Naive thymus-derived CD4-positive, alpha-beta T cell (primary cell): ENCODE measurements around the gene ALKBH1. TPM values are rescaled to one million over a fixed set of nuclear protein-coding genes. Genes with fewer than 3 reads are reported as not detected.
A peak's percentile ranks its signal among the peaks of the same experiment; 100 is the strongest.

Experiments
- ATAC-seq: fragments of 150-1000 bp; cut with Tn5 transposase; 2 replicates; pipeline ENCODE4 v1.10.0; 2021; ENCODE audit warnings: mild to moderate bottlenecking, moderate library complexity
- CTCF ChIA-PET: fragments of 350-600 bp; sonication (Branson Sonifier 250); formaldehyde crosslinking; loops from one replicate; lab custom pipeline; 2021; ENCODE audit warnings: antibody characterized with exemption; lab: Charles Lee
- POLR2A ChIA-PET: fragments of 350-600 bp; sonication (Branson Sonifier 250); formaldehyde crosslinking; loops from one replicate; lab custom pipeline; 2021; ENCODE audit warnings: antibody characterized with exemption, inconsistent platforms; lab: Charles Lee
- DNase-seq, 9 donors: peaks; one replicate each; pipeline versions ENCODE4 v3.0.0 to v3.0.0-alpha.2; 2020 to 2022; ENCODE audit warnings: mixed read lengths in 1 of 9
- H3K27ac ChIP-seq: one replicate; pipeline ENCODE4 v1.7.0; 2013; ENCODE audit warnings: mild to moderate bottlenecking, low read depth, low read length, moderate library complexity
- H3K27me3 ChIP-seq, 2 donors: one replicate each; pipeline ENCODE4 v1.7.0; 2013; ENCODE audit warnings: low read length in 2 of 2, mild to moderate bottlenecking in 2 of 2, moderate library complexity in 2 of 2; ENCODE audit not compliant: control insufficient read depth in 2 of 2, insufficient read depth in 2 of 2
- H3K36me3 ChIP-seq, 3 experiments: 1 replicate in 2 of 3; 2 replicates in 1 of 3; pipeline ENCODE4 v1.7.0; 2013; ENCODE audit warnings: low read length in 3 of 3, mild to moderate bottlenecking in 3 of 3, moderate library complexity in 1 of 3; ENCODE audit not compliant: insufficient read depth in 3 of 3, control insufficient read depth in 2 of 3
- H3K4me1 ChIP-seq, 2 donors: one replicate each; pipeline ENCODE4 v1.7.0; 2013; ENCODE audit warnings: low read length in 2 of 2, mild to moderate bottlenecking in 2 of 2, moderate library complexity in 1 of 2; ENCODE audit not compliant: control insufficient read depth in 2 of 2, insufficient read depth in 2 of 2
- H3K4me3 ChIP-seq: 2 replicates; pipeline ENCODE4 v1.7.0; 2013; ENCODE audit warnings: mild to moderate bottlenecking, low read length
- H3K9me3 ChIP-seq, 3 experiments: 1 replicate in 2 of 3; 2 replicates in 1 of 3; pipeline ENCODE4 v1.7.0; 2013; ENCODE audit warnings: low read length in 3 of 3; ENCODE audit not compliant: control insufficient read depth in 2 of 3
- H3K27ac Mint-ChIP-seq, 9 donors: one replicate each; pipeline ENCODE4 v1.8.0; 2020 to 2022; ENCODE audit warnings: mixed read lengths in 9 of 9, mild to moderate bottlenecking in 8 of 9, moderate library complexity in 5 of 9, inconsistent platforms in 2 of 9
- H3K27me3 Mint-ChIP-seq, 5 donors: one replicate each; pipeline ENCODE4 v1.8.0; 2021 to 2022; ENCODE audit warnings: mixed read lengths in 5 of 5, mild to moderate bottlenecking in 1 of 5
- H3K36me3 Mint-ChIP-seq, 5 donors: one replicate each; pipeline ENCODE4 v1.8.0; 2020 to 2022; ENCODE audit warnings: mixed read lengths in 5 of 5, mild to moderate bottlenecking in 3 of 5, inconsistent platforms in 1 of 5
- H3K4me1 Mint-ChIP-seq, 7 donors: one replicate each; pipeline ENCODE4 v1.8.0; 2020 to 2022; ENCODE audit warnings: mixed read lengths in 7 of 7, mild to moderate bottlenecking in 3 of 7, inconsistent platforms in 1 of 7
- H3K4me3 Mint-ChIP-seq, 10 donors: one replicate each; pipeline ENCODE4 v1.8.0; 2020 to 2022; ENCODE audit warnings: mild to moderate bottlenecking in 10 of 10, mixed read lengths in 10 of 10, moderate library complexity in 6 of 10, inconsistent platforms in 2 of 10
- H3K9me3 Mint-ChIP-seq, 11 donors: one replicate each; pipeline ENCODE4 v1.8.0; 2020 to 2022; ENCODE audit warnings: mixed read lengths in 11 of 11, mild to moderate bottlenecking in 4 of 11, inconsistent platforms in 1 of 11, moderate library complexity in 1 of 11
- intact Hi-C, 2 donors: fragments of 100-400 bp; cut with micrococcal nuclease; formaldehyde crosslinking; loops; one replicate each; pipeline ENCODE4 v1.15.1; 2023
- polyA plus RNA-seq, 2 donors: library from polyadenylated mRNA; unstranded; fragments of 300-500 nt; fragmentation: Illumina TruSeq; gene quantifications; one replicate each; pipeline ENCODE4 v1.2.3, GENCODE V29; 2021
- total RNA-seq, 6 experiments: library from RNA in 5 of 6; stranded (reverse) in 5 of 6; gene quantifications; 1 replicate in 5 of 6; 2 replicates in 1 of 6; pipeline ENCODE4 v1.2.3 and lab custom pipeline; 2021 to 2026

ALKBH1 gene
- total and polyA plus RNA-seq, 7 experiments from 2014 or later = 7.6 to 20.3 (median 11.4) TPM

DNA sequence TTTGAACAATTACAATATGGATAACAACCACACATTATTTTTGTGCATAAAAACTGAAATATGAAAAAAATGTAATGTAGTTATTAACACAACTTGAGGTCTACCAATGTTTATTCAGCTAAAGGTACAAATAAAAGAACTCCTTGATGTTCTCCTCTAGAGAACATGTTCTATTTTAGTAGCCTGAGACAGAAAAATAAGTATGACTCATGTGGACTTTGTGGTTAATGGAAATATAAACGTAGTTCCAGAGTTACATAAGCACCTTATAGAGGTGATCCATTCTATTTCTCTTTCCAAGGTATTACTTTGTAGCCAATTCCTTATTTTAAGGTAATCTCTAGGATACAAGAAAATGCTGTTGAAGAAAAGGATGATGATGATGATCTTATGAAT is 25.7 kb downstream of the ALKBH1 start:
- H3K4me1 ChIP-seq = no peaks in the 10 kb centered on the region
- H3K36me3 Mint-ChIP-seq = peaks cover 9 to 57% (median 14%) of the 10 kb centered on the region in 5 donors
- CTCF ChIA-PET = interaction anchor here (0.5 kb wide), 1 partner anchor 180 kb away, joined by 4 read pairs; no protein-coding TSS in a partner anchor
- peaks cover 0 to 3% (median 0%) of the 10 kb centered on the region in 7 donors for H3K4me1 Mint-ChIP-seq
- H3K27me3 ChIP-seq = no peaks in the 10 kb centered on the region
- ATAC-seq = no peak
- POLR2A ChIA-PET = interaction anchor here (0.5 kb wide), 1 partner anchor 818 kb away, joined by 3 read pairs; no protein-coding TSS in a partner anchor
- H3K27ac ChIP-seq = no peak overlapping the region
- peaks cover 0 to 39% (median 0%) of the 10 kb centered on the region in 3 experiments for H3K36me3 ChIP-seq
- no peak overlapping the region for H3K4me3 Mint-ChIP-seq
- H3K27ac Mint-ChIP-seq = peak overlapping the region in 1 of 9 donors; percentile 6
- H3K9me3 ChIP-seq = no peaks in the 10 kb centered on the region
- H3K9me3 Mint-ChIP-seq = peaks cover 0 to 1% (median 0%) of the 10 kb centered on the region in 11 donors
- no peak for DNase-seq
- H3K4me3 ChIP-seq = no peak overlapping the region
- H3K27me3 Mint-ChIP-seq = no peaks in the 10 kb centered on the region
- intact Hi-C loops = no loop called here

DNA sequence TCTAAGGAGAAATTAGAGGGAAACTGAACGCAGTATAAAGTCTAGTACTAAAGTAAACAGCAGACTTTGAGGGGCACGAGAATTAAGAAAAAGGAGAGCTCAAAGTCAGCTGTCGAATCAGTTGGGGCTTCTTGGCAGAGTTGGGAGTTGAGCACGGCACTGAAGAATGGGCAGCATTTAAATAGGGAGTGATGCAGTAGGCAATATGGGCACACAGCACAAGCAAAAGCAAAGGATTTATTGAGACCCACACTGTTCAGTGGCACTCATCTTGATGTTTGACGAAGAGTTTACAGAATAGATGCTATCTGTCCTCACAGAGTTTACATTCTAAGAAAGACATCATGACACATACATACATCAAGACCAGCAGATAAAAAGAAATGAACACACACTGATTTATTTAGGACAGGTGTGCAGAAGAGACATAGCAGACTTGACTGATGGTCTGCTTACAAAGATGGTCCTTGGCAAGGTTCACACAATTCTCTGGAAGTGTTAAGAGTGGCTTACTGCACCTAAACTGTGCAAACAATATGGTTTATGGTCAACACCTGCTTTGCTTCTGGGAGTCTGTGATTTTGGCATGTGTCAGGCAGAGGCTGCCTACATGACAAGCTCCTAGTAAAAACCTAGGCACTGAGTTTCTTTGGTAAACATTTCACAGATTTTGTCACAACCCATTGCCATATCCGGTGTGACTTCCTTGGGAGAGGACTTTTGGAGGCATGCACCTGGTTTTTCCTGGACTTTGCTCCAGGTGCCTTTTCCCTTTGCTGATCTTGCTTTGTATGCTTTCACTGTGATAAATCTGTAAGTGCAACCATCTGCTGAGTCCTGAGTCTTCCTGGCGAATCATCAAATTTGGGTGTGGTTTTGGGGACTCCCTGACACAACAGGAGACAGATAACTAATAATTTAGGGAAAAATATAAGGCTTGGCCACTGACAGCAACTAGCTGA is 26.3 kb downstream of the ALKBH1 start:
- no peak for ATAC-seq
- H3K4me1 Mint-ChIP-seq = peaks cover 0 to 3% (median 0%) of the 10 kb centered on the region in 7 donors
- H3K36me3 Mint-ChIP-seq = peaks cover 4 to 54% (median 10%) of the 10 kb centered on the region in 5 donors

DNA sequence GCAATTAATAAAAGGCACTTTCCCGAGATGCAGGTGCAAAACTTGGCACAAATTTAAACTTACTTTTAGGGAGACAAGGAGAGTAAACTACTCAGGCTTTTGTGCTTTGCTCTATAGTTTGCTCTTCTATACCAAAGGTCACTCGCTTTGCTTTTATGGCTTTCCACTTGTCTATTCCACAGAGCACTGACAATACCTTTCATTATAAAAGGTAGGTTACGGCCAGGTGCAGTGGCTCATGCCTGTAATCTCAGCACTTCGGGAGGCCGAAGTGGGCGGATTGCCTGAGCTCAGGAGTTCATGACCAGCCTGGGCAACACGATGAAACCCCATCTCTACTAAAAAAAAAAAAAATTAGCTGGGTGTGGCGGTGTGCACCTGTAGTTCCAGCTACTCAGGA is 32.9 kb downstream of the ALKBH1 start:
- POLR2A ChIA-PET = no interaction called here

More for the DNA sequence above, 26.3 kb downstream of the ALKBH1 start:
- intact Hi-C loops = no loop called here
- Histone ChIP-seq H3K4me1 (no peaks in the 10 kb centered on the region), H3K4me3 (no peak overlapping the region), H3K27ac (no peak overlapping the region), H3K27me3 (no peaks in the 10 kb centered on the region), H3K36me3 (peaks cover 0 to 37% (median 0%) of the 10 kb centered on the region in 3 experiments), H3K9me3 (no peaks in the 10 kb centered on the region)
- DNase-seq = no peak
- CTCF ChIA-PET = interaction anchor here (0.5 kb wide), 1 partner anchor 180 kb away, joined by 4 read pairs; no protein-coding TSS in a partner anchor
- POLR2A ChIA-PET = no interaction called here
- H3K9me3 Mint-ChIP-seq = peaks cover 0 to 1% (median 0%) of the 10 kb centered on the region in 11 donors
- no peaks in the 10 kb centered on the region for H3K27me3 Mint-ChIP-seq
- H3K4me3 Mint-ChIP-seq = no peak overlapping the region
- peak overlapping the region in 2 of 9 donors; percentile 11 to 70 for H3K27ac Mint-ChIP-seq

DNA sequence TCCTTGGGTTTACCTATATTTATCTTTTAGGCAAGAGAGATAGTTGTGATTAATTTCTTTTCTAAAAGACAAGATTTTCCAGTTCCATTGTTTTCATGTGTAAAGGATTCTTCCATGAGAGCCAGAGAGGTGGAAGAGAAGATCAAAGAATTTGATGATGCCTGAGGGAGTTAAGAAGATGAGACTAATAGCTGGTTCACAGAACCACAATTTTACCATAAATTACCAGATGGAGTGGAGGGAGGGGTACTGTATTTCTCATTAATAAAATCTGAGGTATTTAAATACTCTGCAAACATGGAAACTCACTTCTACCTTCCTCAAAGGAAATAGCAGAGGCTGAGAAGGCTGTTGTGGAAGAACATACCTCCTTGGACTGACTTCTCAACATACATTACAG is 34.6 kb downstream of the ALKBH1 start:
- H3K4me3 ChIP-seq = no peak overlapping the region
- no peaks in the 10 kb centered on the region for H3K4me1 Mint-ChIP-seq
- H3K27me3 ChIP-seq = no peaks in the 10 kb centered on the region
- H3K9me3 ChIP-seq = no peaks in the 10 kb centered on the region
- peaks cover 0 to 49% (median 6%) of the 10 kb centered on the region in 3 experiments for H3K36me3 ChIP-seq
- no peaks in the 10 kb centered on the region for H3K27me3 Mint-ChIP-seq
- intact Hi-C loops = no loop called here
- no peaks in the 10 kb centered on the region for H3K4me1 ChIP-seq
- POLR2A ChIA-PET = no interaction called here
- H3K9me3 Mint-ChIP-seq = no peaks in the 10 kb centered on the region
- ATAC-seq = no peak
- H3K36me3 Mint-ChIP-seq = peaks cover 4 to 39% (median 26%) of the 10 kb centered on the region in 5 donors
- CTCF ChIA-PET = no interaction called here
- DNase-seq = no peak
- no peak overlapping the region for H3K4me3 Mint-ChIP-seq
- peak overlapping the region in 1 of 9 donors; percentile 32 for H3K27ac Mint-ChIP-seq
- no peak overlapping the region for H3K27ac ChIP-seq

More for the DNA sequence above, 32.9 kb downstream of the ALKBH1 start:
- peaks cover 0 to 66% (median 6%) of the 10 kb centered on the region in 3 experiments for H3K36me3 ChIP-seq
- Mint-ChIP-seq H3K27me3 (no peaks in the 10 kb centered on the region), H3K4me1 (no peaks in the 10 kb centered on the region), H3K27ac (no peak overlapping the region), H3K36me3 (peaks cover 4 to 53% (median 26%) of the 10 kb centered on the region in 5 donors), H3K4me3 (no peak overlapping the region), H3K9me3 (no peaks in the 10 kb centered on the region)
- H3K27ac ChIP-seq = no peak overlapping the region
- no peak for ATAC-seq
- CTCF ChIA-PET = no interaction called here
- no peak for DNase-seq
- intact Hi-C loops = no loop called here
- H3K27me3 ChIP-seq = no peaks in the 10 kb centered on the region
- no peaks in the 10 kb centered on the region for H3K4me1 ChIP-seq
- H3K4me3 ChIP-seq = no peak overlapping the region
- H3K9me3 ChIP-seq = no peaks in the 10 kb centered on the region

DNA sequence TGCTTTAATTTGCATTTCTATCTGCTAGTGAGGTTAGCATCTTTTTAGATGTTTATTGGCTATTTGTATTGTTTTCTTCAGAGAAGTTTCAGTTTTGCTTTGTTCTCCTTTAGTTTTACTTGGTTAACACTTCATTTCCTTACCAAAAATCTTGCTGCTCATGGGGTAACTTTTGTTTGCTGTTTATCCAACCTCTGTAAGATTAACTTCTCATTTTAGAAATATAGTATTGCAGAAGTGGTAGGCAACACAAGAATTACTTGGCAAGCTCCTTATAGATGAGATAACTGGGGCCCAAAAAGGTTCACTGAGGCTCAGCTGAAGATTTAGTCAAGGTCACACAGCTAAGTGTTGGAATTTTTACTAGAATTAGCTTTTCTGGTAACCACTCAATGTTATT is 40.5 kb downstream of the ALKBH1 start:
- H3K27me3 ChIP-seq = no peaks in the 10 kb centered on the region
- DNase-seq (no peak), ATAC-seq (no peak)
- H3K27ac ChIP-seq = no peak overlapping the region
- Mint-ChIP-seq H3K4me3 (no peak overlapping the region), H3K36me3 (peaks cover 0 to 10% (median 0%) of the 10 kb centered on the region in 5 donors), H3K27ac (peak overlapping the region in 3 of 9 donors; percentile 13 to 31 (median 19)), H3K9me3 (no peaks in the 10 kb centered on the region), H3K27me3 (no peaks in the 10 kb centered on the region), H3K4me1 (peaks cover 0 to 7% (median 0%) of the 10 kb centered on the region in 7 donors)
- no peak overlapping the region for H3K4me3 ChIP-seq
- H3K4me1 ChIP-seq = no peaks in the 10 kb centered on the region
- H3K36me3 ChIP-seq = peaks cover 0 to 2% (median 0%) of the 10 kb centered on the region in 3 experiments
- intact Hi-C loops = no loop called here
- ChIA-PET POLR2A (no interaction called here), CTCF (no interaction called here)
- no peaks in the 10 kb centered on the region for H3K9me3 ChIP-seq

DNA sequence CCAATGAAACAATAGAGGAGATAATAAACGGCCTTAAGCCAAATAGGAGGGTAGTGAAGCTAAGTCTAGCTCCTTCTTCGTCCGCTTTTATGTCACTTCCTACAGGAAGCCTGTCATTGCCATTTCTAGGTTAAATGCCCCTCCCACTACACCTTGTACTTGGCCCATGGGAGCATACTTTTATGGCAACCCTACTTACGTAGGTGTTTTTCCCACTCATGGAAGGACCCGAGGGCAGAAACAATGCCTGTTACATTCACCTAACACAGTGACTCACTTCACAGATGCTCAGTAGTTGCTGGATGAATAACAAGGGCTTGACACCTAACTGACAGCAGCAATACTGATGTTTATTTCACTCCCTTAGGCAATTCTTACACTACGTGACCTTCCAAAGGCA is 44.5 kb downstream of the ALKBH1 start:
- Mint-ChIP-seq H3K27ac (no peak overlapping the region), H3K9me3 (no peaks in the 10 kb centered on the region), H3K4me1 (peaks cover 0 to 10% (median 0%) of the 10 kb centered on the region in 7 donors), H3K36me3 (peaks cover 0 to 12% (median 0%) of the 10 kb centered on the region in 5 donors), H3K4me3 (no peak overlapping the region), H3K27me3 (no peaks in the 10 kb centered on the region)
- Histone ChIP-seq H3K27ac (no peak overlapping the region), H3K4me3 (no peak overlapping the region), H3K4me1 (no peaks in the 10 kb centered on the region), H3K9me3 (no peaks in the 10 kb centered on the region), H3K36me3 (no peaks in the 10 kb centered on the region), H3K27me3 (no peaks in the 10 kb centered on the region)
- DNase-seq = no peak
- ChIA-PET POLR2A (no interaction called here), CTCF (no interaction called here)
- intact Hi-C loops = no loop called here
- no peak for ATAC-seq
